Endothelial cell of umbilical vein (primary cell): ENCODE results near the gene TP73.

Experiments used
- CTCF ChIP-seq, 2 donors: IDR thresholded peaks; 1 replicate in 1 of 2; 2 replicates in 1 of 2; pipeline ENCODE4 v1.5.1; 2011; ENCODE audit warnings: low read length in 2 of 2, mild to moderate bottlenecking in 2 of 2, moderate library complexity in 2 of 2, control low read depth in 1 of 2, inconsistent platforms in 1 of 2, low read depth in 1 of 2; ENCODE audit not compliant: insufficient read depth in 1 of 2; ENCODE audit errors: extremely low read depth in 1 of 2
- EZH2 ChIP-seq: IDR thresholded peaks from 2 replicates; pipeline ENCODE4 v1.6.1; 2012; ENCODE audit warnings: borderline replicate concordance, low read depth, mild to moderate bottlenecking, moderate library complexity, low read length, inconsistent platforms; ENCODE audit not compliant: severe bottlenecking
- FOS ChIP-seq: IDR thresholded peaks from 2 replicates; pipeline ENCODE4 v1.6.1; 2011; ENCODE audit warnings: mild to moderate bottlenecking, low read length, moderate library complexity, borderline replicate concordance; ENCODE audit not compliant: insufficient read depth
- GATA2 ChIP-seq: IDR thresholded peaks from 2 replicates; pipeline ENCODE4 v1.7.0; 2011; ENCODE audit warnings: low read depth, mild to moderate bottlenecking, moderate library complexity, mixed read lengths, low read length; ENCODE audit not compliant: insufficient read length, insufficient read depth
- JUN ChIP-seq: IDR thresholded peaks from 2 replicates; pipeline ENCODE4 v1.6.1; 2011; ENCODE audit warnings: borderline replicate concordance, low read depth; ENCODE audit not compliant: insufficient read length, insufficient read depth
- MYC ChIP-seq: IDR thresholded peaks from one replicate; pipeline ENCODE4 v1.6.1; 2011; ENCODE audit warnings: mild to moderate bottlenecking, low read depth, low read length
- POLR2A ChIP-seq: IDR thresholded peaks from 2 replicates; pipeline ENCODE4 v1.6.1; 2012; ENCODE audit warnings: low read depth, mild to moderate bottlenecking, control low read depth, low read length
- POLR2AphosphoS5 ChIP-seq: IDR thresholded peaks from 2 replicates; pipeline ENCODE4 v1.6.1; 2012; ENCODE audit warnings: low read depth, mild to moderate bottlenecking, control low read depth, low read length, moderate library complexity; ENCODE audit not compliant: insufficient read depth
- TF ChIP-seq, protein P1 (sequence below): IDR thresholded peaks from 2 replicates; pipeline ENCODE4 v1.6.1; 2011; ENCODE audit not compliant: insufficient read depth, insufficient read length

DNA sequence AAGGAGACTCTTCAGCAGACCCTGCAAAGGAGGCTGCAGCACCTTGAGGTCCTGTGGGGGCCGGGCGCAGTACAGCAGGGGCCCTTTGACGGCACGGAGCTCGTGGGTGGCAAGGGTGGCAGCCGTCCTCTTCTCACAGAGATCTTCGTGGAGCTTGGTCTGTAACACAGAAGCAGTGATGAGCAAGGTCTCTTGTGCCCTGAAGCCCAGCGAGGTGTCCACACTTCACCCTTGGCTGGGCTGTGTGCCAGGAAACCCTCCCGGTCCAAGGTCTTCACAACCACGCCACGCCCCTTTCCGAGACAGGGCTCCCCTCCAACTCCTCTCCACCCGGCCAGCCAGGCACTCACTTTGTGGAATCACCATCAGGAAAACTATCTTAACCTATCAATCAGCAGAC lies 132.7 kb downstream of the TP73 start:
- TF ChIP-seq POLR2A (no peak), CTCF (IDR thresholded peaks at IDR 0.05; ENCODE audit: extremely low read depth in 1 of 2, insufficient read depth in 1 of 2, low read depth in 1 of 2, low read length in 2 of 2) (no peak), EZH2 (no peak), POLR2AphosphoS5 (no peak), GATA2 (no peak), FOS (no peak), MYC (no peak), JUN (no peak)
- TF ChIP-seq, protein P1, sequence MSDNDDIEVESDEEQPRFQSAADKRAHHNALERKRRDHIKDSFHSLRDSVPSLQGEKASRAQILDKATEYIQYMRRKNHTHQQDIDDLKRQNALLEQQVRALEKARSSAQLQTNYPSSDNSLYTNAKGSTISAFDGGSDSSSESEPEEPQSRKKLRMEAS = no peak
